NCI-H2171 treated with DMSO at 0.1 percent for 48 hours (cell line): ENCODE measurements around the gene ZSWIM4.
"Not testable (repeated sequence)": the region's sequence is repeated elsewhere in the genome, so short reads cannot be mapped to it uniquely, and the experiment has no call there.

Source experiments
- DNase-seq: peaks from one replicate; lab custom pipeline; 2025; lab: John Stamatoyannopoulos, UW

The ZSWIM4 gene

GRCh38 chr19:13778398-13778797 lies 16.8 kb upstream of the ZSWIM4 start:
- DNase-seq, result no peak

DNA sequence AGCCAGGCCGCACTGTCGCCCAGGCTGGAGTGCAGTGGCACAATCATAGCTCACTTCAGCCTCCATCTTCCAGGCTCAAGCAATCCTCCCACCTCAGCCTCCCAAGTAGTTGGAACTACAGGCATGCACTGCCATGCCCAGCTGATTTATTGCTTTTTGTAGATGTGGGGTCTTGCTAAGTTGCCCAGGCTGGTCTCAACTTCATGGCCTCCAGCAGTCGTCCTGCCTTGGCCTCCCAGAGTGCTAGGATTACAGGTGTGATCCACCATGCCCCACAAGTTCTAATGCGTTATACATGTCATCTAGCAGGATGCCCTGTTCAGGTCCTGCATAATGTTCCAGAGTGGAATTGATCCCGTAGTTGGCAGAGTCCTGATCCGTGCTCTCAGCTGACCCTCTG lies 16.4 kb upstream of the ZSWIM4 start:
- no peak for DNase-seq

- DNase-seq, result not testable (repeated sequence)
These were observed 15.4 kb upstream of the ZSWIM4 start for GRCh38 chr19:13779794-13780193.

- DNase-seq, result peak; percentile 94
These were observed 13.7 kb upstream of the ZSWIM4 start for GRCh38 chr19:13781547-13781946.

DNA sequence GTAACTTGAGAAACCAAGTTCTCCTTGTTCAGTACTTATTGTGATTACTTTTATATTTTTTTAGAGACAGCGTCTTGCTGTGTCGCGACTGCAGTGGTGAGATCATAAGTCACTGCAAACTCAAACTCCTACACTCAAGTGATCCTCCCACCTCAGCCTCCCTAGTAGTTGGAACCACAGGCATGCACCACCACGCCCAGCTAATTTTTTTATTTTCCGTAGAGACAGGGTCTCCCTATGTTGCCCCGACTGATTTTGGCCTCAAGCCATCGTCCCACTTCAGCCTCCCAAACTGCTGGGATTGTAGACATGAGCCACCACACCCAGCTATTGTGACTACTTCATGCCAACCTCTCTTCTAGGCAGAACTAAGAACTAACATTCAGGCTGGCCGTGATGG lies 12.7 kb upstream of the ZSWIM4 start:
- no peak for DNase-seq

GRCh38 chr19:13783565-13784500 lies 11.4 kb upstream of the ZSWIM4 start:
- no peak for DNase-seq

- DNase-seq, result peak; percentile 32
These were observed 10.4 kb upstream of the ZSWIM4 start for GRCh38 chr19:13784731-13785452.

- DNase-seq, result no peak
These were observed 6.3 kb upstream of the ZSWIM4 start for GRCh38 chr19:13788991-13789390.

DNA sequence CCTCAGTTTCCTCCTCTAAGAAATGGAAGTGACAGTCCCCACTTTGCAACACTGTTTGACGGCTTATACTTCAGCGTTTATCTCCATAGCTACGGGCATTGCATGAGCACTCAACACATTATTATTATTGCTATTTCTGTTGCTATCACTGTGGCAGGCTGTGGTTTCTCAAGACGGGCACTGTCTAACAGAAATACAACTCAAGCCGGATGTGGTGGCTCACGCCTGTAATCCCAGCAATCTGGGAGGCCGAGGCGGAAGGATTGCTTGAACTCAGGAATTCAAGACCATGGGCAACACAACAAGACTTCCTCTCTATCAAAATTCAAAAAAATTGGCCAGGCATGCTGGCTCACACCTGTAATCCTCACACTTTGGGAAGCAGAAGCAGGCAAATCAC lies 4.9 kb upstream of the ZSWIM4 start:
- DNase-seq, result no peak

GRCh38 chr19:13793317-13793716 lies 1.9 kb upstream of the ZSWIM4 start:
- DNase-seq, result not testable (repeated sequence)

DNA sequence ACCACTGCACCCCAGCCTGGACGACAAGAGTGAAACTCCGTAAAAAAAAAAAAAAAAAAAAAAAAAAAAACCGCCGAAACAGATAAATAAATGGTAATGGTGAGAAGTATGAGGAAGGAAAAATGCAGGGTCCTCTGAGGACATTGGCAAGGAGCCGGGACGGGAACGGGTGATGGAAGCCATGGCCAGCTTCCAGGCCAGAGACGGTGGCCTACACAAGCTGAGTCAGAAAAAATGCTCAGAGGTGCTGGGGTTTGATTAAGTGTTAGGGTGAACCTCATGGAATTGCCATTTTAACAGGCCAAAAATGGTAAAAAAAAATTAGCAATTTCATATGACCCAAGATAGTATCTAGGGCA lies 866 bp upstream of the ZSWIM4 start:
- peak; percentile 40 for DNase-seq

GRCh38 chr19:13795595-13796300 lies 505 bp downstream of the ZSWIM4 start:
- DNase-seq, result no peak

DNA sequence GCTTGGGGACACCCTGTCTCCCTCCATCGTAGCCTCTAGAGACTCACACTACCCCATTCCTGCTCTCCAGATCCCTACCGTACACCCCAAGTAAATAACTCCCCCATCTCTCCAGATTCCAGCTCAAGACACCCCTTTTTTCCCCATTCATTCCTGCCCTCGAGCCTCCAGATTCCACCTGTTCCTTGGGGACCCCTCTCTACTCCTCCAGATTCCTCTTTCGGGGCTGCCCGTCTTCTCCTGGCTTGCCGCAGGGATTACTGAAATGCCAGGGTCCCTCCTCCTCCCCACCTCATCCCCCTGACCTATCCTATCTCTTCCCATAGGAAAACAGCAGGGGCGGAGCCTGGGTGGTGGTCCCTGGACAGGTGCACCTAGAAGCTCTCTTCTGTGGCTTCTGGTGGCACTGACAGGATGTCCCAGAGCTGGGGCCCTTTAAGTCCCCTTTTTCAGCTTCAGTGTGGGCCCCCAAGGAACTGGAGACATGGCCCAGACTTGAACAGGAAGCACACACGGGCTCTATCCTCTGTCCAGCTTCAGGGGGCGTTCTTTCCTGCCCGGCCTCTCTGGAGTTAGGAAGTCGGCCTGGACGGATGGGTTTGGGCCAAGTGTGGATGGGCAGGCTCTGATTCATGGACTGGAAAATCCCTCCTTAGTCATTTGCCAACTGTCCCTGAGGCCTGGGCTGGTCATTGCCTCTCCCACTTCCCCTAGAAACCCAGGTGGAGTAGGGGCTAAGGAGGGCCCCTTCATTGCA lies 1.2 kb downstream of the ZSWIM4 start:
- DNase-seq, result no peak

DNA sequence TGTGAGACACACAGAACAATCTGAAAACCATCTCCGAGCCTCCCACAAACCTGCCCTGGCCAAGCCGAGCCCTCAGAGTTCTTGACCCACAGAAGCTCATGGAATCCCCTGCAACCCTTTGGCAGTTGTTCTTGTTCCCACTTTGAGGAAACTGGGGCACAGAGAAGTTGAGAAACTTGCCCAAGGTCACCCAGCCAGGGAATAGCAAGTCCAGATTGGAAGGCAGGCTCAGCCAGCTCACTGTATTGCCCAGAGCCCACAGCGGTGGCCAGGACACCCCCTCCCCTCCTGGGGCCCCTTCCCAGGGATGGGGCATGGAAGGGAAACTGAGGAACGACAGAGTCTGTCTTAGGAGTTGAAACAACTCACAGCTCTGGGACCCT lies 1.8 kb downstream of the ZSWIM4 start:
- no peak for DNase-seq

- DNase-seq, result no peak
These were observed 2.6 kb downstream of the ZSWIM4 start for GRCh38 chr19:13797870-13798269.

DNA sequence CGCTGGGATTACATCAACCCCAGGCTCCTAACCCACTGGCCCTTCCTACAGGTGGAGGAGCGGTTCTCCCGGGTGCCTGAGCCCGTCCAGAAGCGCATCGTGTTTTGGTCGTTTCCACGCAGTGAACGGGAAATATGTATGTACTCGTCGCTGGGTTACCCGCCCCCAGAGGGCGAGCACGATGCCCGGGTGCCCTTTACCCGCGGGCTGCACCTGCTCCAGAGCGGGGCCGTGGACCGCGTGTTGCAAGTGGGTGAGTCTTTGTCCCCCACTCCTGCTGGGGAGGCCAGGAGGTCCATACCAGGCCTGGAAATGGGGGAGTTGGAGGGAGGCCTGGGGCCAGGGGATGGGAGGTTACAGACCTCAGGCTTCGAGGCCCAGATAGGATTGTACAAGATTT lies 4.4 kb downstream of the ZSWIM4 start:
- no peak for DNase-seq

DNA sequence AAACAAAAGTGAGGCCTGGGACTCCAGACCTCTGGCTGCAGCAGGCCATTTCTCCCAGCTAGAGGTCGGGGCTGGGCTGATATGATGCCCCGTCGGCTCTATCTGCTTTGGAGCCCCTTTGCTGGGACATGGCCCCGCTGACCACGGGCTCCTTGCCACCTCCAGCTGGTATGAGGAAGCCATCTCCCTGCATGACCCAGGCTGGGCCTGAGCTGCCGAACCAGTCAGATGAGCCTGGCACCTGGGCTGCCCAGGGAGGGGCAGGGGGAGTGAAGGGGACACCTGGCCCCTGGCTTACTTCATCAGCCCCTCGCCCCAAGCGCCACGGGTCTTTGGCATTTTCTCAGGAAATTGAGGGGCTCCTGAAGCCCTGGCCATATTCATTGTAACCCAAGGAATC lies 7.8 kb downstream of the ZSWIM4 start:
- no peak for DNase-seq

GRCh38 chr19:13804830-13805683 lies 9.8 kb downstream of the ZSWIM4 start:
- DNase-seq, result no peak

DNA sequence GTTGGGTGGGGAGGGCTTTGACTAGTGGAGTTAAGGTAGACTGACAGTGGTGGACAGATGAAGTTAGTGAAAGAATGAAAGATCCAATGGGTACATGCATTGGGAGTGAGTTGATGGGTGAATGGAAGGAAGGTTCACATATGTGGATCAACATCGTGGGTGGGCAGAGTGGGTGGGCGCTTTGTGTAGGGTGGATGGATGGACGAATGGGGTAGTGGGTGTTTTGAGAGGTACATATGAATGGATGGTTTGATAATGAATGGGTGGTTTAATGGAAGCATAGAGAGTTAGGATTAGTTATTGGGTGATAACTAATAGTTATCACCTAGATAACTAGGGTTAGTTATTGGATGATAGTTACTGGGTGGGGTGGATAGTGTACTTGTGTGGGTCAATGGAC lies 11.5 kb downstream of the ZSWIM4 start:
- DNase-seq, result no peak

- DNase-seq, result no peak
These were observed 12.3 kb downstream of the ZSWIM4 start for GRCh38 chr19:13807421-13808021.

- no peak for DNase-seq
These were observed 13.6 kb downstream of the ZSWIM4 start for GRCh38 chr19:13808856-13809255.
